KG1 (cell line): Measurements from ENCODE around the gene SMIM35.

Source experiments
- DNase-seq: peaks from one replicate; lab custom pipeline; 2025; lab: John Stamatoyannopoulos, UW

SMIM35 gene

DNA sequence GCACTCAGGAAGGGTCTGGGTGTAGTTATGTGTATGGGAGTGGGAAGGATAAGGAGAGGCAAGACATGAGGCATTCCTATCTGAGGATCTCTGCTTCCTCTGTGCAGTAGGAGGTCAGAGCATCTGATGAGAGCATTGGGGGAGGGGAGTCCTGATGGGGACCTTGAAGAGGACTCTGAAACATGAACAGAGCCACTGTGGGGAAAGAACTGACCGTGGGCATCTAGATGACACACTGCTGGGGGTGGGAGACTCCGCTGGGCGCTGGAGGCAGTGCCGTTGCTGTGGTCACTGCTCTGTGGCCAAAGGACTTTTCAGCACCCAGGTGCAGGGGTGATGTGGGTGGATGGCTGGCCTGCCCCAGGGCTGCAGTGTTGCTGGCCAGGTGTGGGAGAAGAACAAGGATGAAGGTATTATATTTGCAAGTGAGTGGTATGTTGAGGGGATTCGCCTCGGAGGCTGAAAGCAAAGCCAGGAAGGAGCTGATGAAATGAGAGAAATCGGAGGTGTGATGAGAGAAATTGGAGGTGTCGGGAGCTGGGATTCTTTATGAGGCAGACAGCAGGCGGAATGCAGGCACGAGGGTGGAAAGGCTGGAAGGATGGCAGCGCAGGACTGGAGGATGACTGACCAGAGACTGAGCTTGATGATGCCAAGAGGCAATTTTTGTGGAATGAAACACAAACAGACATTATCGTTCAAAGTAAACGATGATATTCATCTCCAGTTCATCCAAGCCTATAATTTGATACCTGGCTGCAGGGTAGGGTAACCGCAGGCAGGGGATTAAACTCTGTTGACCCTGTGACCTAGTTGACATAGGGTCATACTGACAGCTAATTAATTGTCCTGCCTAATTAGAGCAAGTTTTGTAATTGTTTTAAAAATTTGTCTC lies 29.3 kb downstream of the SMIM35 start:
- no peak for DNase-seq

DNA sequence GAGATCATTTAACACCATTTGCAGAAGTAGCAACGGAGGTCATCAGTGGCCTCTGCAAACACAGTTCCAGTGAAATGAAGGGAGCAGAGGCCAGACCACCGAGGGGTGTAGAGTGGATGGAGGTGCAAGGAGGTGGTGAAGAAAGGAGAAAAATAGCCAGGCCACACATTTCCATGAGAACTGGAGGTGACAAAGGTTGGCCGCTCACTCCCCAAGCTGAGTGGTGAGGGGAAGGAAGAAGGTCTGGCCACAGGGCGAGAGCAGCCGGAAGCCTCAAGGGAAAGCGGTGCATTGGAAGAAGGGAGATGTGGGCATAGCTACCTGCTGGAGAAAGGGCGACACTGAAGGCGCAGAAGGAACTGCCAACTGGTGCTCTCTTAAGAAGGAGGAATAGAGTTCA lies 30.0 kb downstream of the SMIM35 start:
- DNase-seq, result no peak

GRCh38 chr11:118055966-118056365 lies 30.8 kb downstream of the SMIM35 start:
- no peak for DNase-seq

DNA sequence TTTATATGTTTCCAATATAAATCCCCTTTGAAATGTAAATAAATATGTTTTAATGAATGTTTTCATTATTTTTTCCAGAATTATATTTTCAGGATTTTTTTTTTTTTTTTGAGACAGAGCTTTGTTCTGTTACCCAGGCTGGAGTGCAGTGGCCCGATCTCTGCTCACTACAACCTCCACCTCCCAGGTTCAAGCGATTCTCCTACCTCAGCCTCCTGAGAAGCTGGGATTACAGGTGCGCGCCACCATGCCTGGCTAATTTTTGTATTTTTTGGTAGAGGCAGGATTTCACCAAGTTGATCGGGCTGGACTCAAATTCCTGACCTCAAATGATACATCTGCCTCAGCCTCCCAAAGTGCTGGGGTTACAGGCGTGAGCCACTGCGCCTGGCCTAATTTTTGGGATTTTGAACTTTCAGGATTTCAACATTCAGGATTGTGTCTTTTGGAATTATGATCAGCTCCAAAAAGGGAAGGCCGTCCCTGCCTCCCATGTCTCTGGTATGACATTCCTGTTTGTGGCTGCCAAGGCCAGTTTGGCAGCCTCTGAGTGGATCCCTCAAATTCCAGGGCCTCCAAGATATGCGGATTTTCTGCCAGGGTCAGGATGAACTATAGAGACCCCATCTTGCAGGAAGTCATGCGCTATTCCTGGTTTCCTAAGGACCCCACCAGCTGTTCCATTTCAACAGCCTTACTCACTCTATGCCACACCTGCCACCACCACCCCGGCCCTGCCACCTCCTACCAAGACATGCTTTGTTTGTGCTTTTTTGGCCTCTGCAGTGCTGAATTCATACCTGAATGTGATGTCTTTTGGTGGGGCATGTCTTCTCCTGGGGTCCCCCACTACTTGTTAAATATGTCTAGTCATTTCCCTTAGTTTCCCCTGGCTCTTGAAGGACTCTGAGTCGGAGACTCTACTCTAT lies 31.8 kb downstream of the SMIM35 start:
- no peak for DNase-seq

GRCh38 chr11:118052581-118053206 lies 34.1 kb downstream of the SMIM35 start:
- DNase-seq, result no peak

DNA sequence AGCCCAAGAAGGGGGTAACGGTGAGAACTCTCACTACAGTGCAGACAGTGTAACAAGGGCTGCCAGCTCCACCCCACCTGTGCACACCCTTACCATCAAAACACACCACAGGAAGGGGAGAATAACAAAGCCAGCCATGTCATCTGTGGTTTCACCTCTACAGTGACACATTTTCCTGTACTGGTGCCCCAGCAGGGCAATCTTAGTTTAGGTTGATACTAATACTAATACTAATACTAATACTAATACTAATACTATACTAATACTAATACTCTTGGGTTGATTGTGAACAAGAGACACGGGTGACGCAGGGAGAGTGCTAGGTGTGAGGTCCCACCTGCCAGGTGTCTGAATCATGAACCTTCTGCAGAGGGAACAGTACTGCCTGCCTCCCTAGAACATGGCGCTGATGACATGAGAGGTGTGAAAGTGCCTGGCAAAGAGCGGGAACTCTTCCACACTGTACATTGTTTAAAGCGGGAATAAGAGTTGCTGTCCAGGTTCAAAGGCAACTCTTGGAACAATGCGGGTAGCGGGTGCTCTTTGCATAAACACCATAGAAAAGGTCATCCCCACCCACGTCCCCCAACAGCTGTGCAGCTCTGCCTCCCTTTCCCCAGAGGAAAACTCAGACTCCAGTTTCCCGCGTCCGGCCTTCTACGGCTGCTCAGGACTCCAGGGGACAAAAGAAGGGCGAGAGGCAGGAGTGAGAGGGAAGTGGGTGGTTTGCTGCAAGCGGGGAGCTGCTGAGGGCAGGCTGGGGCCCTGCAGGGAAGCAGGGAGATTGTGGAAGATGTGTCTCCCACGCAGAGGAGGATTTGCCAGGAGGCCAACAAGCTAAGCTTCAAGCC lies 34.9 kb downstream of the SMIM35 start:
- no peak for DNase-seq

DNA sequence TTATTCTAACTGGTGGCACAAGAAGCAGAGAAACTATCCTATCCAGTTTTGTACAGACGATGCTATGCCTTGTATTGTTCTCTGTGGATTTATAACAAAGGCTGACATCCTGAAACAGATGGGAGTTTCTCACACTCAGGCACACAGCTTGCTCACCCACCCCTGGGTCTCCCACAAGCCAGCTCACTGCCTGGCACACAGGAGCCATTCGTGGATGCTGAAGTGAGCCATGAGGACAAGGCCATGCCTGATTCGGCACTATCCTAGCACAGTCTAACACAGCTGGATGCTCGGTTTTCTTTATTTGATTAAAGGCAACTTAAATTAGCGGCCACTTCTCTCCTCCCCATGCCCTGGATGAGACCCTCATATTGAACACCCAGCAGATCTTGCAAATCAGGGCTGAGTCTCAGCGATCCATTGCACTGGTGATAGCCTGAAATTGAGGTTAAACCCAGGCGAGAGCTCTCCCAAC lies 35.6 kb downstream of the SMIM35 start:
- DNase-seq, result no peak

DNA sequence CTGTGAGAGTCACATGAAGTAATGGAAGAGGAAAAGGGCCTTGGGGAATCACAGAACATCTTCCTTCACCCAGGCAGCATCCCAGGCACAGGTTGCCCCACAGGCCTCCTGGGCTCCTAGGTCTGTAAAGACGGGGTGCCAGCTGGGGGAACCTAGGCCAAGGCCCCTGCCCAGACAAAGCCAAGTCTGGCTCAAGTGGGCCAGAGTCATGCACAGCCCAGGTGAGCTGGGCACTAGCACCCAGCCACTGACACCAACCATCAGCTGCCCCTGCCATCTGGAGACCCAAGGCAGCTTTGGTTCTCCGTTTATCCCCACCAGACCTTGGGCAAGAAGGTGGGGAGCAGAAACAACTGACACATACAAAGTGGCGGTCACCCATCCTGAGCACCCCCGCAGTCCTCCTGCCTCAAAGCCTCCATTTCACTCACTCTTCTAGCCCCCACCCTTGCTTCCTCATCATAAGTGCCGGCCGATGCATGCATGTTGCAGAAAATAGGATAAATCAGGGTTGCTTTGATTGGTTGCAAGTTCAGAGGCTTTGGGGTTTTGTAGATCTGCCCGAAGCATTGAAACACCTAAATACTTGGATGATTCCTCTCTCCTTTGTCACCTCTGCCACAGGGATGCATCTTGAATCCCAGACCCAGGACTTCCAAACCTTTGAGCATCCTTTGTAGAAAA lies 36.4 kb downstream of the SMIM35 start:
- DNase-seq, result no peak

DNA sequence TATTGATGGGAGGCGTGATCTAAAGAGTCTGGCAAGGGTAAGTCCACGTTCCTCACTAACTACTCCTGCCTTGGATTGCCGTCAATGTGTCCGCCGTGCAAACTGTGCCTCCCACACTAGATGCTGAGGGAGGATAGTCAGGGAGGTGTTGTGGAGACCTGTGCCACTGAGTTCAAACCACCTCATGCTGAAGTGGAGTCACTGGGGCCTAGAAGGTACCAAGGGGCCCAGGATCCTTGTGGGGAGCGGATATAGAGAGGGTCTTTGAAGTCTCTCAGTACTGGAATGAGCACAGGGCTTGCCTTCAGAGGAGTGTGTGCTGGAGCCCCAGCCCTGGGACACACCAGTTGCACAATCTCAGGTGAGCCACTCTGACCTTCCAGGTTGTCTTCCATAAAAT lies 37.0 kb downstream of the SMIM35 start:
- DNase-seq, result no peak

DNA sequence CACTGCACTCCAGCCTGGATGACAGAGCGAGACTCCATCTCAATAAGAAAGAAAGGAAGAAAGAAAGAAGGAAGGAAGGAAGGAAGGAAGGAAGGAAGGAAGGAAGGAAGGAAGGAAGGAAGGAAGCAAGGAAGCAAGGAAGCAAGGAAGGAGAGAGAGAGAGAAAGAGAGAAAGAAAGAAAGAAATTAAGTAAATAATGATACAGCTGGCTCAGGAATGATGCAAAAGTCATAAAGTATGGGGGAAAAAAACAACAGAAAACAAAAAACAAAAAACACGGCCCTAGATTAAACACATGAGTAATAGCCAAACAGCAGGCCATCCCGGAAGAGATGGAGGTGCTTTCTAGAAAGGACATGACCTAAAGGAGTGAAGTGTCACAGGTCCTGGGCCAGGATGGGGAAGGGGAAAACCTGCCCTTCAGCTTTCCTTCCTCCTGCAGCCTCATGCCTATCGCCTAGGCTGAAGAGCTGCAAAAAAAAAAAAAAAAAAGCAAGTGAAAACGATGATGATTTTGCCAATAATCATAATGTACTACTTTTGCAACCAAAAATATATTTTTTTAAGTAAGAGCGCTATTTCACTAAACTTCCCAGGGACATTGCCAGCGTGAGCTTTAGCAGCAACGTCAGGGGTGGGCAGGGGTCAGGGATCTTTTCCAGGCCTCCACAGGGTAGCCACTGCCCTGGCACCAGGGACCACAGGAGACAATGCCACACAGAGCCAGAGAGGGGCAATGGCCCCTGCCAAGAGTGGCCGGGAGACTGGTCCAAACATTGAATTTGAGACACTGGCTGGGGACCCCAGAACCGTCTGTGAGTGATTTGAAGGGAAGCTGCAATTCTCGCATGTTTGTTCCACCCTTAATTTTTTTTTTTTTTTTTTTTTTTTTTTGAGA lies 38.0 kb downstream of the SMIM35 start:
- DNase-seq, result no peak

DNA sequence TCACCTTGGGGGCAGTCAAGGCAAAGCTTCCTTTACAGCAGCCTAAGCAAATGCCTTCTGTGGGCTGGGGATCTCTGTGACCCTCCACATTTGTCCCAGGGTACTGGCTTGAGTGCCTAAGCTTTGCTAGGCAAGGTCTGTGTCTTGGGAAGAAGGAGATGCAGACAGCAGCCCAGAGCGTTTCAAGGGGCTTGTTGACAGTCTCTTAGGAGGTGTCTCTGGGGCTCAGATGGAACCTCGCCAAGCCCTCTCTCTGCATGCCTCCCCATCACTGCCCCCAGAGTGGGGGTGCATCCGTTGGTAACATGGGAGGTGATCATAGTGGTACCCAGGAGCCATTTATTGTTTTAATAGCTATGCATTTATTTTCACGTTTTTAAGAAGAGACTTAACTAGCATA lies 39.0 kb downstream of the SMIM35 start:
- DNase-seq, result no peak

GRCh38 chr11:118046964-118047700 lies 39.6 kb downstream of the SMIM35 start:
- DNase-seq, result no peak

DNA sequence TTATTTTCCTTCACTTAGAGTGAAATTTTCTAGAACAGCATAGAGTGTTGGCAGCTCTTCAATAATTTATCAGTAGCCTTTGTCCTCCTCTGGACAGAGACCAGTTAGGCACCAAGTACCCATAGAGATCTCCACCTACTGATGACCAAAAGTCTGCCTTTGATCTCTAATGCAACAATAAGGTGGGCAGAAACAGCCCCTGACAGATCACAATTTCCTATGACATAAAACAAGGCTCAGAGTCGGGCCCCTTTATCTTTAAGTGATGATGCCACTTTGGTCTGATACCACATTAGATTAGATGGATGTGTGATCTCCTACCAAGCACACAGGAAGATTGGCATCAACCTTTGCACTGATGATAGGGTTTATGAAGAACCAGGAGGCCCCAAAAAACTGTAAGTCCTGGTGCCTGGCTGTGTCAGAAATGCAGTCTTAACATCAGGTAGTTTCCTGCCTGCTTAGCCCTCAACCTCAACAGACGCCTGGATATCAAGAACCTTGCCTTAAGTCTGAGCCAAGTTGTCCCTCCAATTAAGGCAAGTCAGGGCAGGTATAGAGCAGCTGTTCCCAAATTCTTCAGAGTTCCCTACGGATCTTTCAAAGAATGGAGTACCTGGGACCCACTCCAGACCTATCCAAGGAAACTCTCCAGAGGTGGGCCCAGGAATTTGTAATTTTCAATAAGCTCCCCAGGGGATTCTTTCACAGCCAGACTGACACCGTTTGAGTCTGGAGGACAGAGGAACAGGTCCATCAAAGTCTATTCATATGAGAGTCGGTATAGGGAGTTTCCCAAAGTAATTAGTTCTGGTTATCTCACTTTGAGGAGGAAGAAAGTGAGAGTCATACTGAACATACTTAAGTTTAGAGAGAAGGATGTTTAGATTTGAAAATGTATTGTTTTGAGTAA lies 40.5 kb downstream of the SMIM35 start:
- no peak for DNase-seq

GRCh38 chr11:118045191-118045590 lies 41.6 kb downstream of the SMIM35 start:
- no peak for DNase-seq

GRCh38 chr11:118042796-118043195 lies 44.0 kb downstream of the SMIM35 start:
- DNase-seq, result no peak

- DNase-seq, result no peak
Measured at GRCh38 chr11:118042141-118042540, 44.6 kb downstream of the SMIM35 start.

GRCh38 chr11:118033443-118033842 lies 53.3 kb downstream of the SMIM35 start:
- no peak for DNase-seq

DNA sequence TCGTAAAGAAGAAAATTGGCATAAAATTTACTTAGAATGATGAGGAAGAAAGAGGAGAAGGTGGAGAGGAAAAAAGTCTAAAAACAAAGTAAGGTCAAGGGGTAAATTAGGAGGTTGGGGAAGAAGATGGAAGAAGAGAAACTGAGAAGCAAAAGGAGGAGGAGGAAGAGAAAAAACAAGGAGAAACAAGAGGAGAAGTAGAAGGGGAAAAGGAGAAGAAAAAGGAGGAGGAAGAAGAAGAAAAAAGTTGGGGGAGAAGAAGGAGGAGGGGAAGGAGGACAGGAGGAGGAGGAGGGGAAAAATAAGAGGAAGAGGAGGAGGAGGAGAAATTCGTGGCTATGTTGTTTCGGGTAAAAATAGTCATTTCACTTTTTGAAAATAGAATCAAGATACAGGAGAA lies 58.1 kb downstream of the SMIM35 start:
- no peak for DNase-seq
